H1 (cell line): ENCODE measurements around the gene PSMD7. TPM values are rescaled to one million over a fixed set of nuclear protein-coding genes. Genes with fewer than 3 reads are reported as not detected.

Experiments used
- KDM1A ChIP-seq: fragments of 200-600, 300-600 bp; sonication (generic); IDR thresholded peaks from 2 replicates; pipeline ENCODE4 v1.7.1; 2016; ENCODE audit warnings: mild to moderate bottlenecking, low read length, borderline replicate concordance
- polyA plus RNA-seq, 7 experiments: library from polyadenylated mRNA; depleted of rRNA in 3 of 7; stranded (reverse) in 5 of 7; unstranded in 2 of 7; fragments of >200 nt in 5 of 7; fragments of 200-250 nt in 2 of 7; gene quantifications; 1 replicate in 5 of 7; 2 replicates in 1 of 7; 4 replicates in 1 of 7; pipeline versions ENCODE4 v1.2.1 to v1.2.3, GENCODE V29; 2011 to 2013; ENCODE audit warnings: missing spikeins in 2 of 7, mixed read lengths in 2 of 7
- total RNA-seq: library from RNA; stranded (reverse); fragmentation: NEBNext Ultra II Directional; extraction: Animal tissue kit (Norgen Biotek cat#: 25700); gene quantifications from 2 replicates; pipeline ENCODE4 v1.2.1, GENCODE V29; 2021

The PSMD7 gene
- total and polyA plus RNA-seq, 2 of the 8 experiments (the other 6 are each of a cell fraction or from before 2014, with no cell fraction given), result 91.1 to 148 TPM

- TF ChIP-seq KDM1A, result no peak
Measured at GRCh38 chr16:74268372-74268782, 28.2 kb upstream of the PSMD7 start (continued).
